BLaER1 (cell line): ENCODE results near the gene KIAA1217.

Experiments used
- H3K27ac ChIP-seq: shearing (Covaris generic); formaldehyde crosslinking; 2 replicates; pipeline ENCODE4 v1.8.1; 2022
- H3K27me3 ChIP-seq: shearing (Covaris generic); formaldehyde crosslinking; 2 replicates; pipeline ENCODE4 v1.8.1; 2022
- H3K36me3 ChIP-seq: shearing (Covaris generic); formaldehyde crosslinking; 2 replicates; pipeline ENCODE4 v1.8.1; 2022
- H3K4me1 ChIP-seq: shearing (Covaris generic); formaldehyde crosslinking; 2 replicates; pipeline ENCODE4 v1.8.1; 2022
- H3K4me2 ChIP-seq: shearing (Covaris generic); formaldehyde crosslinking; 2 replicates; pipeline ENCODE4 v1.8.1; 2022
- H3K4me3 ChIP-seq: shearing (Covaris generic); formaldehyde crosslinking; 2 replicates; pipeline ENCODE4 v1.8.1; 2022
- H3K9ac ChIP-seq: shearing (Covaris generic); formaldehyde crosslinking; 2 replicates; pipeline ENCODE4 v1.8.1; 2022
- H3K9me3 ChIP-seq: shearing (Covaris generic); formaldehyde crosslinking; 2 replicates; pipeline ENCODE4 v1.8.1; 2022
- H4K20me1 ChIP-seq: shearing (Covaris generic); formaldehyde crosslinking; 2 replicates; pipeline ENCODE4 v1.8.1; 2022
- Cebpa-rat ChIP-seq: shearing (Covaris generic); IDR thresholded peaks from 2 replicates; pipeline ENCODE4 v1.8.1; 2022

KIAA1217 gene

DNA sequence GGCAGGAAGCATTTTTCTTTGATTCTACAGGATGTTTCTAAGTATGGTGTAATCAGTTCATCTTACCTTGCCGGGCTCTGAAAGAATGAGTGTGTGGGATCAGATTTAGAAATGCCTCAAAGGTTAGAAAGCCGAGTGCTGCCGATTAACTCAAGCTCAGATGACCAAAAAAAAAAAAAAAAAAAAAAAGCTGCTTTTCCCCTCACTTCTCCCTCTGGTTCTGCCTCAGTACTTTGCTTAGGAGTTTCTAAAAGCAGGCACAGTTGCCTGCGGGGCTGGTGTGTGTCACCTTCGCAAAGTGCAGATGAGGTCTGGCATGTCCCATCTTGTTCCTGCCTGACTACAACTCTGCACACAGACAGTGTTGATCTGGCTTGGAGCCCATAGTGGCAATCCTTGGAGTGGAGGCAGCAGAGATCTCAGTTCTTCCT lies 47.0 kb downstream of the KIAA1217 start:
- no peak overlapping the region for H3K4me2 ChIP-seq
- no peaks in the 10 kb centered on the region for H3K9me3 ChIP-seq
- H4K20me1 ChIP-seq = no peaks in the 10 kb centered on the region
- H3K4me3 ChIP-seq = no peak overlapping the region
- H3K9ac ChIP-seq = no peak overlapping the region
- TF ChIP-seq Cebpa-rat = no peak
- H3K36me3 ChIP-seq = no peaks in the 10 kb centered on the region
- no peaks in the 10 kb centered on the region for H3K27me3 ChIP-seq
- no peaks in the 10 kb centered on the region for H3K4me1 ChIP-seq
- H3K27ac ChIP-seq = no peak overlapping the region

DNA sequence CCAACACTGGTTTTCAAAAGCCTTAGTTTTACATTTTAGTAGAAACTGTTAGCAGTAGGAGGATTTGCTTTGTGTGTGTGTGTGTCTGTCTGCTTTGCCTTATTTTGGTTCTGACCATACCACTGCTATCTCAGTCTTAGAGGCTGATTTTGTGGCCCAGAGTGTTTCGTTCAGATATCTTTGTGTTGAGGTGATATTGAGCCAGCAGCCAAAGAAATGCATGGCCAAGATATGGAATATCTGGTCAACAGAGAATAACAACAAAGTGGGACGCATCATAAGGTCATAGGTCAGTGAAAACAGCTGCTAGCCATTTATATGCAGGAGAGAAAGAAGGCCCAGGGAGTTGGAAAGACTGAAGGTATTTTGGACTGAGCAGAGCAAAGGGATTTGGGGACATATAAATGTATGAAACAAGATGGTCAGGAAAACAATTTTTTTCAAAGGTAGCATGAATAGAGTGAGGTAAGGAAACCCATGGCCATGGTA lies 47.7 kb downstream of the KIAA1217 start:
- Histone ChIP-seq H3K4me1 (no peaks in the 10 kb centered on the region), H3K36me3 (no peaks in the 10 kb centered on the region), H4K20me1 (no peaks in the 10 kb centered on the region), H3K9ac (no peak overlapping the region), H3K27me3 (no peaks in the 10 kb centered on the region), H3K4me3 (no peak overlapping the region), H3K4me2 (no peak overlapping the region), H3K27ac (no peak overlapping the region), H3K9me3 (no peaks in the 10 kb centered on the region)
- no peak for TF ChIP-seq Cebpa-rat

DNA sequence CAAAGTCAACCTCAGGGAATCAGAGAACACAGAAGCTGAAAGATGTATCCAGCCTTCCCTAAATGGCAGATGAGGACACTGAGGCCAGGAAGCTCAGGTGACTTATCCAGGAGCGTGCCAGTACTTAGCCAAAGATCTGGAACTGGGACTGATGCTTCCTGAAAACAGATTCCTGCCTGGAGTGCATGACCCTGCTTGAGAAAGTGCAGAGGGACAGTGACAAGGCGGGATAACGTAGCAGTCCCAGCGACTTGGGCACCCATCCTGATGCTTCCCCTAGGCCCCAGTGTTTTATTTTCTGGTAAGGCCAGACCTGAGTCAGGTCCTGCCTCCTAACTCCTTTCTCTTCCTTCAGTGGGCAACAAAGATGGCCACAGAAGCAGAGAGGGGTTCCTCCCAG lies 48.6 kb downstream of the KIAA1217 start:
- Histone ChIP-seq H3K4me3 (no peak overlapping the region), H3K27ac (no peak overlapping the region), H3K27me3 (no peaks in the 10 kb centered on the region), H4K20me1 (no peaks in the 10 kb centered on the region), H3K4me2 (no peak overlapping the region), H3K9ac (no peak overlapping the region), H3K4me1 (no peaks in the 10 kb centered on the region), H3K36me3 (no peaks in the 10 kb centered on the region), H3K9me3 (no peaks in the 10 kb centered on the region)
- TF ChIP-seq Cebpa-rat = no peak

DNA sequence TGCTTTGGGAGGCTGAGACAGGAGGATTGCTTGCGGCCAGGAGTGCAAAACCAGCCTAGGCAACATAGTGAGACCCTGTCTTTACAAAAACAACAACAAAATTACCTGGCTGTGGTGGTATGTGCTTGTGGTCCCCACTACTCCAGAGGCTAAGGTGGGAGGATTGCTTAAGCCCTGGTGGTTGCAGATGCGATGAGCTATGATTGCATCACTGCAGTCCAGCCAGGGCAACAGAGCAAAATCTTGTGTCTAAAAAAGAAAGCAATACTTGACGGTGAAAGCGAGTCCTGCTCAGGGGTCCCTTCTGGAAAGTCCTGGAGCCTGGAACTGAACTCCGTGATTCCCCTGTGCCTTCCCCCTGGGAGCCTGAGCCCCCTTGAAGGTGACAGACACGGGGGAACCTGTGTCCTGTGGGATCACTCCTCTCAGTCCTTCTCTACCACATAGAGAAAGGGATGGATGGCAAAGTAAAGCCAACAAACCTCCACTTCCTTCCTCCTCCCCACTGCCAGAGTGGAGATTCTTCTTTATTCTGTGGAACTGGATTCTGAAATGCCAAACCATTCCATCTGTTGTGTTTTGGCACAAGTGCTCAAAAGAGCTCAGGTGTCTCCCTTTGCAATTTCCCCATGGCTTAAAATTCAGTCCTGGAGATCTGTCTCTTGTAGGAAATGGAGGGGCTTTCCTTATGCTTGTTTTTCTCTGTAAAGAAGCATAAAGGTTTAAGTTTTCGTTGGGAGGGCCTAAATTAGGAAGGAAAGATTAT lies 50.6 kb downstream of the KIAA1217 start:
- H3K27ac ChIP-seq = no peak overlapping the region
- no peak overlapping the region for H3K9ac ChIP-seq
- no peak overlapping the region for H3K4me2 ChIP-seq
- H3K36me3 ChIP-seq = no peaks in the 10 kb centered on the region
- no peaks in the 10 kb centered on the region for H3K27me3 ChIP-seq
- no peaks in the 10 kb centered on the region for H4K20me1 ChIP-seq
- no peaks in the 10 kb centered on the region for H3K9me3 ChIP-seq
- TF ChIP-seq Cebpa-rat = peak; percentile 19; the same call in 1 of the 2 replicates
- H3K4me1 ChIP-seq = no peaks in the 10 kb centered on the region
- H3K4me3 ChIP-seq = no peak overlapping the region

DNA sequence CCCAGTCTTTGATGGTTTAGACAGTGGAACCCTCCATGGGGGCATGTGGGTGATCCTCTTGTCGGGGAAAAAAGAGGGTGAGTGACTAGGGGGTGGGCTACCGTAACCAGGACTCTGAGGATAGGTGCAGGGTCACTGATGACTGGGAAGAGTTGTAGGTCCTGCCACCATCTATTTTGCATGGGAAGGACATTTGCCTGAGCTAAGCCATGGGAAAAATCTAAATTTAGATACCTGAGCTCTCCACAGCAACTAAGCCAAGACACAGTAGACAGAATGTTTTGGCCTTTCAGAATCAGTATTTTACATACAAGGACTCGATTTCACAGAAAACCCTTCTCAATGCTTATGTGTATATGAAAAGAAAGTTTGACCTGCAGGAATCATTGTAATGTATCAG lies 52.7 kb downstream of the KIAA1217 start:
- TF ChIP-seq Cebpa-rat = no peak
- H3K4me1 ChIP-seq = no peaks in the 10 kb centered on the region
- no peak overlapping the region for H3K4me3 ChIP-seq
- H4K20me1 ChIP-seq = no peaks in the 10 kb centered on the region
- H3K4me2 ChIP-seq = no peak overlapping the region
- H3K27me3 ChIP-seq = no peaks in the 10 kb centered on the region
- no peak overlapping the region for H3K27ac ChIP-seq
- H3K9me3 ChIP-seq = 0 out of 2 replicates have a peak, but pooled peaks cover 8% of the 10 kb centered on the region
- no peak overlapping the region for H3K9ac ChIP-seq
- H3K36me3 ChIP-seq = no peaks in the 10 kb centered on the region

DNA sequence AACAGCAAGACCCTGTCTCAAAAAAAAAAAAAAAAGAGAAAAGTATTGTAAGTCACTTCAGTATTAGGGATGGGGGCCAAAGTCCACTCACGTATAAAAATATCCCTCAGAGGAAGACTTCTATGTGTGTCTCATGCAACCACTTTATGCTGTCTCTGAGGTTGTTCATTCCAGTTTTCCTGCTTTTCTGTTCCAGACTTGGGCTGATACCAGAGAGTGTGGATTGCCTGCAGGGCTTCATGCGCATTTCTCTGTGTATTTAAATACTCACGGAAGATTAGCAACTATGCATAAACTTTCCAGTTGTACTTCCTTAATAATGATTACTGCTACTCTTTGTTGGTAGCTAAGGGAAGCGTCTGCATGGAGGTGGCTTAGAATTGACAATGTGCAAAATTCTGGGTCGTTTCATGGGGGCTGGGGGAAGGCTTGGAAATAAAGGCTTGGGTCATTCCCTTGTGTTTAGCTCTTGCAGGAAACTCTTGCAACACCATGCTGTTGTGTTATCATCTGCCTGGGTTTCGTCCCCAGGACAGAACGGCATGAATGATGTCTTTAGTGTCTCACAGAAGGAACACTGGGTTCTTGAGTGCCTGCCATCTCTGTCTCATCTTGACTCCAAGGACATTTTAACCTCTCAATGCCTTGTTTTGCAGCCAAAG lies 54.1 kb downstream of the KIAA1217 start:
- no peaks in the 10 kb centered on the region for H4K20me1 ChIP-seq

DNA sequence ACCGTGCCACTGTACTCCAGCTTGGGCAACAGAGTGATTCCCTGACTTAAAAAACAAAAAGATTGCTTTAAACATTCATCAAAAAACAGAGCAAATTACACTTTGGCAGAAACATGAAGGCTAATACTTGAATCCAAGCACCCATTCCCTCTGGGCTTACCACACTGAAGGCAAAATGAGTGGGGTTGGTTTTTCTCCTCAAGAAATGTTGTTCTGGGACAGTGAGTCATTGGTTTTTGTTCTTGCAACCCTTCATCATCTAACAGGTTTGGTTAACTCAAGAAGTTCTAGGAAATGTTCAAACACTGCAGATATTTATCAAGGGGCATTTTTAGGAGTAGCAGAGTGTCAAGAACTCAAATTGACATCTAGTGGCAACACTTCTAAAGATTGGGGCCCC lies 60.5 kb downstream of the KIAA1217 start:
- Histone ChIP-seq H3K4me2 (no peak overlapping the region), H3K27me3 (no peaks in the 10 kb centered on the region), H3K9ac (no peak overlapping the region), H3K27ac (no peak overlapping the region), H4K20me1 (no peaks in the 10 kb centered on the region), H3K4me1 (no peaks in the 10 kb centered on the region), H3K36me3 (no peaks in the 10 kb centered on the region), H3K9me3 (0 out of 2 replicates have a peak, but pooled peaks cover 14% of the 10 kb centered on the region), H3K4me3 (no peak overlapping the region)
- no peak for TF ChIP-seq Cebpa-rat

More for the DNA sequence above, 54.1 kb downstream of the KIAA1217 start:
- Histone ChIP-seq H3K27me3 (no peaks in the 10 kb centered on the region), H3K4me3 (no peak overlapping the region), H3K4me2 (no peak overlapping the region), H3K9ac (no peak overlapping the region), H3K9me3 (0 out of 2 replicates have a peak, but pooled peaks cover 13% of the 10 kb centered on the region), H3K27ac (no peak overlapping the region), H3K4me1 (no peaks in the 10 kb centered on the region), H3K36me3 (no peaks in the 10 kb centered on the region)
- no peak for TF ChIP-seq Cebpa-rat

DNA sequence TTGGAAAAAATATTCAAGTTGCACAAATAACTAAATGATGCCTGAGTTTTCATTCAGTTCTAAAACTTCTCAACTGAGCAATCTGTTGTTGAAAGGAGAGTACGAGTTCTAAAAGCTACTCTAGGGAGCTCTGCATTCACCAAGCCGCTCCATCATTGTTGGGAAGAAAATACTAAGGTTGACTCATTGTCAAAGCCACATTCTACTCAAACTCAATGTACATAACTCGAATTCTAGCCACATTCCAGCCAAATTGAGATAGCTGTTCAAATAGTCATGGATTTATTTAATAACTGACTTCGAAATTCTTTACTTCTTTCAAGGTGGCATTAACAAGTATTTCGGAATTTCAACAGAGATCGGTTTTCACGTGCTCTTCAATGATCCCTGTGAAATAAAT lies 63.4 kb downstream of the KIAA1217 start:
- Histone ChIP-seq H4K20me1 (no peaks in the 10 kb centered on the region), H3K9ac (no peak overlapping the region), H3K27me3 (no peaks in the 10 kb centered on the region), H3K4me3 (no peak overlapping the region), H3K27ac (no peak overlapping the region), H3K9me3 (0 out of 2 replicates have a peak, but pooled peaks cover 4% of the 10 kb centered on the region), H3K4me2 (no peak overlapping the region), H3K4me1 (no peaks in the 10 kb centered on the region), H3K36me3 (no peaks in the 10 kb centered on the region)
- TF ChIP-seq Cebpa-rat = no peak

DNA sequence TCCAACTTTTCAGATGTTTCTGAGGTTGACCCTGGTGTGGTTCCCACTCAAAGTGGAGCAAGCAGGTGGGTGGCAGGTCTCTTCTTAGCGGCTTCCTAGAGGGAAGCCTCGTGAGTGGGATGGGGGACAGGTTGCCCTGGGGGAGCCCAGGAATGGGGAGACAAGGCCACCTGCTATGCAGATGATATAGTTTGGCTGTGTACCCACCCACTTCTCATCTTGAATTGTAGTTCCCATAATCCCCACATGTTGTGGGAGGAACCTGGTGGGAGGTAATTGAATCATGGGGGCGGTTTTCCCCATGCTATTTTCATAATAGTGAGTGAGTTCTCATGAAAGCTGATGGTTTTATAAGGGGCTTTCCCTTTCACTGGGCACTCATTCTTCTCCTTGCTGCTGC lies 68.3 kb downstream of the KIAA1217 start:
- TF ChIP-seq Cebpa-rat = no peak
- Histone ChIP-seq H3K27me3 (no peaks in the 10 kb centered on the region), H4K20me1 (no peaks in the 10 kb centered on the region), H3K9me3 (peaks cover 7% of the 10 kb centered on the region), H3K4me1 (peaks cover under 1% of the 10 kb centered on the region; the same call in 1 of the 2 replicates), H3K4me3 (no peak overlapping the region), H3K36me3 (no peaks in the 10 kb centered on the region), H3K4me2 (no peak overlapping the region), H3K27ac (no peak overlapping the region), H3K9ac (no peak overlapping the region)

DNA sequence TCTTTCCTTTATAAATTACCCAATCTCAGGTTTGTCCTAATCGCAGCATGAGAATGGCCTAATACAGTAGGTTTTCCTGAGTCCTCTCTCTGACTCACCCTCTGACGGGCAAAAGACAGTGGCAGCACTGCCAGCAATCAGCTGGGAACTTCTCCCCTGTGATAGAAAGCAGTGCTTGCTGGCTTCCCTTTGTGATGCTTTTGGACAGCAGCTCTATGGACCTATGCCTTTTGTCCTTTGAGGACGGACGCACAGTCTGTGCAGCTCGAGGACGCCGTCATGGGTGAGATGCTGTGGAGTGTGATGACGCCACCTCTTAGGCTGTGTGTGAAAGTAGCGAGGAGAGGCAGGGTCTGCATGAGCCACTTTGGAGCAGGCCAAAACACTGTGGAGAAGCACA lies 68.8 kb downstream of the KIAA1217 start:
- Histone ChIP-seq H3K4me3 (no peak overlapping the region), H3K9ac (no peak overlapping the region), H3K36me3 (no peaks in the 10 kb centered on the region), H3K9me3 (peaks cover 7% of the 10 kb centered on the region), H3K4me2 (no peak overlapping the region), H3K4me1 (peaks cover 5% of the 10 kb centered on the region), H4K20me1 (no peaks in the 10 kb centered on the region), H3K27me3 (no peaks in the 10 kb centered on the region), H3K27ac (no peak overlapping the region)
- no peak for TF ChIP-seq Cebpa-rat
